ENCODE data around the gene NUDT16.

DNA sequence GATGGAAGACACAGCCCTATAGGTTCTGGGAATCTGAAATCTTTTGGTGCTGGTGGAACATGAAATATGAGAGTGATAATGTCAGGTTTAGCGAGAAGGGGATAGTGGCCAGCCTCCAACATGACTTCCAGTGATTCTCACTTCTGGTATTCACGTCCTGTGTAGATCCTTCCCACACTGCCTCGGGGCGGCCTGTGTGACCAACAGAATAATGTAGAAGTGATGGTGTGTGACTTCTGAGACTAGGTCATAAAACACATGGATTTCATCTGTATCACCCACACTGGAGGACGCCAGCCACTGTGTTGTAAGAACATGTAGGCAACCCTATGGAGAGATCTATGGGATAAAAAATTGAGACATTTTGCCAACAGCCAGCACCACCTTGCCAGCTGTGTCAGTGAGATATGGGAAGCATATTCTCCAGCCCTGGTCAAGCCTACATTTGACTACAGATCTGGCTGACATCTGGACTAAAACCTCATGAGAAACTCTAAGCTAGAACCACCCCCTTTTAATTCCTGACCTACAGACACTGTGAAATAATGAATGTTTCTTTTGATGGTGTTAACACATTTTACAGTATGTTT, 25.5 kb upstream of the NUDT16 start:
- TF ChIP-seq MTA3 (IDR thresholded peaks at IDR 0.05; ENCODE audit: borderline replicate concordance) (no peak), POLR2A (conservative IDR thresholded peaks at IDR 0.05) (no peak), FOXM1 (IDR thresholded peaks at IDR 0.05; ENCODE audit: low read depth) (no peak), FOXM1 (CRISPR knock-in tag; IDR thresholded peaks at IDR 0.05; ENCODE audit: low read depth) (no peak), RBM17 (IDR thresholded peaks at IDR 0.05; ENCODE audit: borderline replicate concordance, low read depth, low read length) (no peak), U2AF2 (optimal IDR thresholded peaks at IDR 0.05; ENCODE audit: low read depth, low read length) (no peak), FOXJ3 (CRISPR knock-in tag; IDR thresholded peaks at IDR 0.05) (no peak), KDM1A (IDR thresholded peaks at IDR 0.05) (no peak), FOXJ2 (tag; IDR thresholded peaks at IDR 0.05) (no peak), ZNF3 (CRISPR knock-in tag; IDR thresholded peaks at IDR 0.05) (no peak)
- TF ChIP-seq, protein P1, sequence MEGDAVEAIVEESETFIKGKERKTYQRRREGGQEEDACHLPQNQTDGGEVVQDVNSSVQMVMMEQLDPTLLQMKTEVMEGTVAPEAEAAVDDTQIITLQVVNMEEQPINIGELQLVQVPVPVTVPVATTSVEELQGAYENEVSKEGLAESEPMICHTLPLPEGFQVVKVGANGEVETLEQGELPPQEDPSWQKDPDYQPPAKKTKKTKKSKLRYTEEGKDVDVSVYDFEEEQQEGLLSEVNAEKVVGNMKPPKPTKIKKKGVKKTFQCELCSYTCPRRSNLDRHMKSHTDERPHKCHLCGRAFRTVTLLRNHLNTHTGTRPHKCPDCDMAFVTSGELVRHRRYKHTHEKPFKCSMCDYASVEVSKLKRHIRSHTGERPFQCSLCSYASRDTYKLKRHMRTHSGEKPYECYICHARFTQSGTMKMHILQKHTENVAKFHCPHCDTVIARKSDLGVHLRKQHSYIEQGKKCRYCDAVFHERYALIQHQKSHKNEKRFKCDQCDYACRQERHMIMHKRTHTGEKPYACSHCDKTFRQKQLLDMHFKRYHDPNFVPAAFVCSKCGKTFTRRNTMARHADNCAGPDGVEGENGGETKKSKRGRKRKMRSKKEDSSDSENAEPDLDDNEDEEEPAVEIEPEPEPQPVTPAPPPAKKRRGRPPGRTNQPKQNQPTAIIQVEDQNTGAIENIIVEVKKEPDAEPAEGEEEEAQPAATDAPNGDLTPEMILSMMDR (IDR thresholded peaks at IDR 0.05 in 2 of 3, conservative IDR thresholded peaks at IDR 0.05 in 1 of 3; ENCODE audit: insufficient read depth in 2 of 3, low read depth in 1 of 3, low read length in 3 of 3), result no peak

Measured in K562 (cell line).